K562 (cell line): ENCODE measurements around the gene ZNF598. TPM values are rescaled to one million over a fixed set of nuclear protein-coding genes. Genes with fewer than 3 reads are reported as not detected.

ENCODE experiments used
- BCOR ChIP-seq: fragments of 450-650 bp; IDR thresholded peaks from 2 replicates; pipeline ENCODE4 v1.6.1; 2016
- HDAC2 ChIP-seq: fragments of 450-650 bp; IDR thresholded peaks from 2 replicates; pipeline ENCODE4 v1.6.1; 2016; ENCODE audit warnings: mild to moderate bottlenecking
- HMG20A ChIP-seq: fragments of 450-650 bp; formaldehyde crosslinking; conservative IDR thresholded peaks from 2 replicates; pipeline ENCODE4 v1.4.0; 2020; ENCODE audit warnings: mild to moderate bottlenecking, mixed read lengths
- HNRNPK ChIP-seq: fragments of 200-400 bp; formaldehyde crosslinking; IDR thresholded peaks from one replicate; pipeline ENCODE4 v1.6.1; 2018; ENCODE audit warnings: mild to moderate bottlenecking, low read depth, low read length; ENCODE audit not compliant: poor library complexity, severe bottlenecking
- MTA3 ChIP-seq: fragments of 450-650 bp; formaldehyde crosslinking; IDR thresholded peaks from 2 replicates; pipeline ENCODE4 v1.6.1; 2017; ENCODE audit warnings: mild to moderate bottlenecking, borderline replicate concordance
- PHB ChIP-seq: fragments of 250-450 bp; sonication (Bioruptor Pico); IDR thresholded peaks from 2 replicates; pipeline ENCODE4 v1.5.0; 2021
- SIX5 ChIP-seq, 2 experiments: IDR thresholded peaks; 2 replicates each; pipeline ENCODE4 v1.6.1; 2011; ENCODE audit warnings: low read length in 2 of 2, borderline replicate concordance in 1 of 2, low read depth in 1 of 2, mild to moderate bottlenecking in 1 of 2, moderate library complexity in 1 of 2; ENCODE audit not compliant: insufficient read depth in 1 of 2
- SLC30A9 ChIP-seq: fragments of 250-450 bp; sonication (Bioruptor Pico); IDR thresholded peaks from 2 replicates; pipeline ENCODE4 v1.8.0; 2022; ENCODE audit warnings: mild to moderate bottlenecking, moderate library complexity
- TAF1 ChIP-seq: IDR thresholded peaks from 2 replicates; pipeline ENCODE4 v1.6.1; 2011; ENCODE audit warnings: mild to moderate bottlenecking, low read length, moderate library complexity; ENCODE audit not compliant: insufficient read depth, control insufficient read depth, severe bottlenecking; ENCODE audit errors: extremely low read depth
- ZBTB7A ChIP-seq: IDR thresholded peaks from 2 replicates; pipeline ENCODE4 v1.6.1; 2011; ENCODE audit warnings: low read depth, mild to moderate bottlenecking, low read length, moderate library complexity, borderline replicate concordance; ENCODE audit not compliant: control insufficient read depth
- ZNF197 ChIP-seq: fragments of 200-800 bp; sonication (Bioruptor generic); IDR thresholded peaks from 2 replicates; pipeline ENCODE4 v1.6.1; 2016; ENCODE audit warnings: low read depth, missing genetic modification characterization, missing compliant biosample characterization
- ZNF644 ChIP-seq: fragments of 200-800 bp; sonication (Bioruptor generic); IDR thresholded peaks from 2 replicates; pipeline ENCODE4 v1.6.1; 2016; ENCODE audit warnings: low read depth, missing genetic modification characterization, missing compliant biosample characterization
- polyA plus RNA-seq, 8 experiments: library from polyadenylated mRNA; depleted of rRNA in 4 of 8; stranded (reverse) in 5 of 8; unstranded in 3 of 8; fragments of >200 nt; fragmentation: Nextera tagmentation in 2 of 8; fragmentation: Illumina TruSeq in 1 of 8; extraction: Ambion mirVana in 2 of 8; extraction: Trizol in 1 of 8; gene quantifications; 2 replicates each; pipeline versions ENCODE4 v1.2.1 to v1.2.3, GENCODE V29; 2011 to 2014; ENCODE audit warnings: inconsistent platforms in 1 of 8, missing spikeins in 1 of 8
- total RNA-seq, 7 experiments: library from RNA; depleted of rRNA in 6 of 7; stranded (reverse); fragments of >200 nt in 6 of 7; fragmentation: Illumina TruSeq in 2 of 7; extraction: Trizol in 2 of 7; gene quantifications; 2 replicates each; pipeline versions ENCODE4 v1.2.1 to v1.2.3, GENCODE V29; 2011 to 2021; ENCODE audit warnings: low replicate concordance in 1 of 7
- TF ChIP-seq, protein P1 (sequence below): sonication (generic); formaldehyde crosslinking; IDR thresholded peaks from 2 replicates; pipeline ENCODE4 v1.8.0; 2022; ENCODE audit warnings: mild to moderate bottlenecking, missing genetic modification reagents
- TF ChIP-seq, protein P2 (sequence below): sonication (generic); formaldehyde crosslinking; IDR thresholded peaks from 2 replicates; pipeline ENCODE4 v1.8.0; 2022; ENCODE audit warnings: mild to moderate bottlenecking, missing genetic modification reagents
- TF ChIP-seq, protein P3 (sequence below), 2 experiments: fragments of 450-650 bp in 1 of 2; sonication (generic) in 1 of 2; formaldehyde crosslinking; conservative IDR thresholded peaks; 2 replicates each; pipeline versions ENCODE4 v1.4.0 to v1.8.1; 2020 to 2022; ENCODE audit warnings: mild to moderate bottlenecking in 1 of 2, missing genetic modification reagents in 1 of 2
- TF ChIP-seq, protein P4 (sequence below): fragments of 250-450 bp; sonication (Bioruptor Pico); IDR thresholded peaks from 2 replicates; pipeline ENCODE4 v1.4.0; 2020; ENCODE audit warnings: mild to moderate bottlenecking
- TF ChIP-seq, protein P5 (sequence below): fragments of 250-450 bp; sonication (Bioruptor Pico); IDR thresholded peaks from 2 replicates; pipeline ENCODE4 v1.8.0; 2021; ENCODE audit warnings: moderate library complexity, mild to moderate bottlenecking, inconsistent platforms
- TF ChIP-seq, protein P6 (sequence below): fragments of 450-650 bp; IDR thresholded peaks from 2 replicates; pipeline ENCODE4 v1.6.1; 2018; ENCODE audit warnings: mild to moderate bottlenecking, low read depth; ENCODE audit not compliant: partially characterized antibody
- TF ChIP-seq, protein P7 (sequence below): fragments of 250-450 bp; sonication (Bioruptor Pico); IDR thresholded peaks from 2 replicates; pipeline ENCODE4 v1.8.0; 2021; ENCODE audit warnings: borderline replicate concordance, mild to moderate bottlenecking, moderate library complexity; ENCODE audit not compliant: poor library complexity, severe bottlenecking

Gene ZNF598
- total and polyA plus RNA-seq, 9 of the 15 experiments (the other 6 are each of a cell fraction or from before 2014, with no cell fraction given), result 0.11 to 115 (median 29.6) TPM

DNA sequence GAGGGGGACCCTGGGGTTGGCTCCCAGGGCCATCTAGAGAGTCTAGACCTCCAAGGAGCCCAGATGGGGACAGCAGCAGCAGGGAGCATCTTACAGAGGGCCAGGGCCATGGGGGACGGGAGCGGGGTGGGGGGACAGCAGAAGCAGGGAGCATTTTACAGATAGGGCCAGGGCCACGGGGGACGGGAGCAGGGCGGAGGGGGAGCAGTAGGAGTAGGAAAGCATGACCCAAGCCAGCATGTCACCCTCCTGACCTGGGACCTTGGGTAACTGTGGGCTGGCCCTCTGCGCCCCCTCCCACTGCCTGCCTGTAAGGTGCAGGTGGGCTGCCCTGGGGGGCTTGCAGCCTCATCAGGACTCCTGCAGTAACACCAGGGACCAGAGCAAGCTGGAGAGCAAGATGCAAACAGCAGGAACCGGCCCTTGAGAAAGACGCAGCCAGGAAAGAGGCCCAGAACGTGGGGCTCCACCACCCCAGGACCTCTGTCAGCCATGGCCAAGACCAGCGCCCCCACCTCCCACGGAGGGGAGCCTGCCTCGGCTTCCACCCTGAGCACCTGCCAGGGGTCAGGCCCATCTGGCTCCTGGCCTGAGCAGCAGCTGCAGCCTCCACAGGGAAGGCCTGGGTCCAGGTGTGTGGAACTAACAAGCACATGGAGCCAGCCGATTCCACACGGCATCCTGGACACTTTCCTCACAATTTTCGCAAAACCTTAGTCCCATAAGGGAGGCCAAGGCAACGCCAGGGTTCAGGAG, 2.4 kb downstream of the ZNF598 start (continued):
- TF ChIP-seq ZBTB7A, result peak; percentile 6; the same call in 1 of the 2 replicates
- TF ChIP-seq BCOR, result no peak
- TF ChIP-seq, protein P1, sequence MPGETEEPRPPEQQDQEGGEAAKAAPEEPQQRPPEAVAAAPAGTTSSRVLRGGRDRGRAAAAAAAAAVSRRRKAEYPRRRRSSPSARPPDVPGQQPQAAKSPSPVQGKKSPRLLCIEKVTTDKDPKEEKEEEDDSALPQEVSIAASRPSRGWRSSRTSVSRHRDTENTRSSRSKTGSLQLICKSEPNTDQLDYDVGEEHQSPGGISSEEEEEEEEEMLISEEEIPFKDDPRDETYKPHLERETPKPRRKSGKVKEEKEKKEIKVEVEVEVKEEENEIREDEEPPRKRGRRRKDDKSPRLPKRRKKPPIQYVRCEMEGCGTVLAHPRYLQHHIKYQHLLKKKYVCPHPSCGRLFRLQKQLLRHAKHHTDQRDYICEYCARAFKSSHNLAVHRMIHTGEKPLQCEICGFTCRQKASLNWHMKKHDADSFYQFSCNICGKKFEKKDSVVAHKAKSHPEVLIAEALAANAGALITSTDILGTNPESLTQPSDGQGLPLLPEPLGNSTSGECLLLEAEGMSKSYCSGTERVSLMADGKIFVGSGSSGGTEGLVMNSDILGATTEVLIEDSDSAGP (CRISPR knock-in tag), result no peak
- TF ChIP-seq, protein P2, sequence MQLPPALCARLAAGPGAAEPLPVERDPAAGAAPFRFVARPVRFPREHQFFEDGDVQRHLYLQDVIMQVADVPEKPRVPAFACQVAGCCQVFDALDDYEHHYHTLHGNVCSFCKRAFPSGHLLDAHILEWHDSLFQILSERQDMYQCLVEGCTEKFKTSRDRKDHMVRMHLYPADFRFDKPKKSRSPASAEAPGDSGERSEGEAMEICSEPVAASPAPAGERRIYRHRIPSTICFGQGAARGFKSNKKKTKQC, result no peak
- no peak for TF ChIP-seq HDAC2
- TF ChIP-seq MTA3, result no peak
- TF ChIP-seq, protein P3, sequence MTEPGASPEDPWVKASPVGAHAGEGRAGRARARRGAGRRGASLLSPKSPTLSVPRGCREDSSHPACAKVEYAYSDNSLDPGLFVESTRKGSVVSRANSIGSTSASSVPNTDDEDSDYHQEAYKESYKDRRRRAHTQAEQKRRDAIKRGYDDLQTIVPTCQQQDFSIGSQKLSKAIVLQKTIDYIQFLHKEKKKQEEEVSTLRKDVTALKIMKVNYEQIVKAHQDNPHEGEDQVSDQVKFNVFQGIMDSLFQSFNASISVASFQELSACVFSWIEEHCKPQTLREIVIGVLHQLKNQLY (CRISPR knock-in tag; conservative IDR thresholded peaks at IDR 0.05), result no peak
- TF ChIP-seq PHB, result no peak
- TF ChIP-seq, protein P4, sequence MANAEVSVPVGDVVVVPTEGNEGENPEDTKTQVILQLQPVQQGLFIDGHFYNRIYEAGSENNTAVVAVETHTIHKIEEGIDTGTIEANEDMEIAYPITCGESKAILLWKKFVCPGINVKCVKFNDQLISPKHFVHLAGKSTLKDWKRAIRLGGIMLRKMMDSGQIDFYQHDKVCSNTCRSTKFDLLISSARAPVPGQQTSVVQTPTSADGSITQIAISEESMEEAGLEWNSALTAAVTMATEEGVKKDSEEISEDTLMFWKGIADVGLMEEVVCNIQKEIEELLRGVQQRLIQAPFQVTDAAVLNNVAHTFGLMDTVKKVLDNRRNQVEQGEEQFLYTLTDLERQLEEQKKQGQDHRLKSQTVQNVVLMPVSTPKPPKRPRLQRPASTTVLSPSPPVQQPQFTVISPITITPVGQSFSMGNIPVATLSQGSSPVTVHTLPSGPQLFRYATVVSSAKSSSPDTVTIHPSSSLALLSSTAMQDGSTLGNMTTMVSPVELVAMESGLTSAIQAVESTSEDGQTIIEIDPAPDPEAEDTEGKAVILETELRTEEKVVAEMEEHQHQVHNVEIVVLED (CRISPR knock-in tag), result no peak
- no peak for TF ChIP-seq HMG20A (CRISPR knock-in tag)
- TF ChIP-seq SIX5 (IDR thresholded peaks at IDR 0.05; ENCODE audit: borderline replicate concordance in 1 of 2, insufficient read depth in 1 of 2, low read depth in 1 of 2, low read length in 2 of 2), result no peak
- TF ChIP-seq TAF1, result no peak
- TF ChIP-seq ZNF197 (CRISPR knock-in tag), result no peak
- TF ChIP-seq, protein P5, sequence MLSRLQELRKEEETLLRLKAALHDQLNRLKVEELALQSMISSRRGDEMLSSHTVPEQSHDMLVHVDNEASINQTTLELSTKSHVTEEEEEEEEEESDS (CRISPR knock-in tag), result no peak
- TF ChIP-seq, protein P6, sequence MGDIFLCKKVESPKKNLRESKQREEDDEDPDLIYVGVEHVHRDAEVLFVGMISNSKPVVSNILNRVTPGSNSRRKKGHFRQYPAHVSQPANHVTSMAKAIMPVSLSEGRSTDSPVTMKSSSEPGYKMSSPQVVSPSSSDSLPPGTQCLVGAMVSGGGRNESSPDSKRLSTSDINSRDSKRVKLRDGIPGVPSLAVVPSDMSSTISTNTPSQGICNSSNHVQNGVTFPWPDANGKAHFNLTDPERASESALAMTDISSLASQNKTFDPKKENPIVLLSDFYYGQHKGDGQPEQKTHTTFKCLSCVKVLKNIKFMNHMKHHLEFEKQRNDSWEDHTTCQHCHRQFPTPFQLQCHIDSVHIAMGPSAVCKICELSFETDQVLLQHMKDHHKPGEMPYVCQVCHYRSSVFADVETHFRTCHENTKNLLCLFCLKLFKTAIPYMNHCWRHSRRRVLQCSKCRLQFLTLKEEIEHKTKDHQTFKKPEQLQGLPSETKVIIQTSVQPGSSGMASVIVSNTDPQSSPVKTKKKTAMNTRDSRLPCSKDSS, result no peak
- TF ChIP-seq, protein P7, sequence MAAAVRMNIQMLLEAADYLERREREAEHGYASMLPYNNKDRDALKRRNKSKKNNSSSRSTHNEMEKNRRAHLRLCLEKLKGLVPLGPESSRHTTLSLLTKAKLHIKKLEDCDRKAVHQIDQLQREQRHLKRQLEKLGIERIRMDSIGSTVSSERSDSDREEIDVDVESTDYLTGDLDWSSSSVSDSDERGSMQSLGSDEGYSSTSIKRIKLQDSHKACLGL (CRISPR knock-in tag), result no peak
- no peak for TF ChIP-seq SLC30A9
- TF ChIP-seq ZNF644, result no peak
- no peak for TF ChIP-seq HNRNPK
